Muscle of leg (tissue), 11 donors: ENCODE data around the gene LENG1. TPM values are rescaled to one million over a fixed set of nuclear protein-coding genes. Genes with fewer than 3 reads are reported as not detected.
A peak's percentile ranks its signal among the peaks of the same experiment; 100 is the strongest.

Experiments used
- DNase-seq: peaks from one replicate; pipeline ENCODE4 v3.0.0; 2013
- H3K27ac ChIP-seq: one replicate; pipeline ENCODE4 v1.5.1; 2013; ENCODE audit warnings: mild to moderate bottlenecking, low read length, control low read depth
- H3K27me3 ChIP-seq: one replicate; pipeline ENCODE4 v1.6.1; 2013; ENCODE audit warnings: low read length; ENCODE audit not compliant: control insufficient read depth, insufficient read depth
- H3K36me3 ChIP-seq: one replicate; pipeline ENCODE4 v1.6.1; 2013; ENCODE audit warnings: low read length; ENCODE audit not compliant: control insufficient read depth, insufficient read depth
- H3K4me1 ChIP-seq: one replicate; pipeline ENCODE4 v1.6.1; 2013; ENCODE audit warnings: low read length; ENCODE audit not compliant: control insufficient read depth, insufficient read depth
- H3K4me3 ChIP-seq: one replicate; pipeline ENCODE4 v1.5.1; 2013; ENCODE audit warnings: low read length, control low read depth
- H3K9me3 ChIP-seq: replicated peaks from 2 replicates; pipeline ENCODE4 v1.6.1; 2013; ENCODE audit warnings: low read depth, low read length; ENCODE audit not compliant: control insufficient read depth
- WGBS: methylation state at CpG from one replicate; pipeline ENCODE4 v1.1.5; 2013; ENCODE audit warnings: missing lambda C conversion rate; ENCODE audit not compliant: insufficient coverage; 5-methylcytosine and 5-hydroxymethylcytosine counted together
- polyA plus RNA-seq, 8 donors: library from polyadenylated mRNA; unstranded; fragments of 120-200 nt; gene quantifications; one replicate each; pipeline versions ENCODE4 v1.2.1 to v1.2.3, GENCODE V29; 2013; ENCODE audit warnings: inconsistent platforms in 1 of 8, low replicate concordance in 1 of 8; ENCODE audit not compliant: insufficient read length in 8 of 8, insufficient read depth in 1 of 8
- total RNA-seq: library from RNA; stranded (reverse); fragments of 120-200 nt; gene quantifications from one replicate; pipeline ENCODE4 v1.2.4, GENCODE V29; 2013

Gene LENG1
- total and polyA plus RNA-seq, 9 donors, result 9.0 to 11.1 (median 9.7) TPM

DNA sequence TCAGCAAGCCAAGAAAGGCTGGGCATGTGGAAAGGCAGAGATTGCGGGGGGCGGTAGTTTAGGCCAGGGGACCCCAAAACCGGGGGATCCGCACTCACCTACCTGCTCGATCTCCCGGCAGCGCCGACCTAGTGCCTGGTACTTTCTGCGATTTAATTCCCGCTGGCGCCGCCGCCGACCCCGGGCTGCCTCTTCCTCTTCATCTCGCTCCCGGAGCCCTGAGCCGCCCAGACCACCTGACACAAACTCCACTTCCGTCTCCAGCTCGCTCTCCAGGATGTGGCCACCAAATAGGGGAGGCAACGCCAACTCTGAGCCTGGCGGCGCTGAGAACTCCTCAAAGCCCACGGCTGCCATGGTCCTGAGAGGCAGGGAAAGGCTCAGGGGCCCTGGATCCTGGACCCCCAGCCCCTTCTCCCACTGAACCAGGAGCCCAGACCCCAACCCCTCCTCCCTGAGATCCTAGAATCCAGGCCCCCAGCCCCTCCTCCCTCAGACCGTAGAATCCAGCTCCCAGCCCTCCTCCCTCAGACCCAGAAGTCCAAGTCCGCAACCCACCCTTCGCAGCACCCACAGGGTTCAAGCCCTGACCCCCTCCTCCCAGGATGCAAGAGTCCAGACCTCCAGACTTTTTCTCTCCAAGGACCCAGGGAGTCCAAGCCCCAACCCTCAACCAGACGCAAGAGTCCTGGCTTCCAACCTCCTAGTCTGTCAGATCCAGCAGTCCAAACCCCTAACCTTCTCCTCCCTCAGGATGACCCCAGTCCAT, 45.0 kb downstream of the LENG1 start:
- peak; percentile 45 for DNase-seq
- peaks cover 30% of the 10 kb centered on the region for H3K36me3 ChIP-seq
- peak overlapping the region; percentile 89 for H3K4me3 ChIP-seq
- H3K27me3 ChIP-seq, result no peaks in the 10 kb centered on the region
- H3K27ac ChIP-seq, result peak overlapping the region; percentile 97
- WGBS, result 19% methylated on average over 28 of the region's 28 CpGs
- H3K9me3 ChIP-seq, result no peaks in the 10 kb centered on the region
- H3K4me1 ChIP-seq, result peaks cover 19% of the 10 kb centered on the region

DNA sequence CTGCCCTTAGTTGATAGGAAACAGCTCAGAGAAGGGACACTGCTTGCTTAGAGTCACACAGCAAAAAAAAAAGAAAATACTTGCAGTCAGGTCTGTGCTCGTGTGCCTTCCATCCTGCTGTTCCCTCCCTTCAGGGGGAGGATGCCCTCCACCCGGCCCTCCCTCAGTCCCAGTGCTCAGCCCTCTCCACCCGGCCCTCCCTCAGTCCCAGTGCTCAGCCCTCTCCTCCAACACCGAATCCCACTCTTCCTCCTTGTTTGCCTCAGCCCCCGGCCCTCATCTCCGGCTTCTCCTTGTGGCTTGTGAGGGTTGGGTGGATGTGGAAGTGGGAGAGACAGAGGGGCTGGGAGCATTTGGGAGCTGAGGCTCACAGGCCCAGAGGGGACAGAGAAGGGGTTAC, 49.9 kb downstream of the LENG1 start:
- H3K36me3 ChIP-seq, result peaks cover 60% of the 10 kb centered on the region

DNA sequence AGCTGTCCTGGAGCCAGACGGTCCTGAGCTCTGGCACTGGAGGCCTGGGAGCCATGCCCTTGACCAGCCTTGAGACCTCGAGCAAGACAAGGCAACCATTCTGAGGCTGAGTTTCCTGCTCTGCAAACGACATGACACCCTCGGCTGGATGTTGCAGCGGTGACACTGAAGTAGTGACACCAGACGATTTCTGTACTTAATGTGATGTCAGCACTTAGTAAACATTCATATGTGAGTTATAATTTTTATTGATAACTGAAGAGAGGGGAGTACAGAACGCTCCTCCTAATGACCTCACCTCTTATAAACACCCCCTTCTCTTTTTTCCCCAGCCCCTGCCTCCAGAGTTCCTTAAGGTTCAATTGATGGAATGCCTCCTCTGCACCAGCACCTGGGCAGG, 51.0 kb downstream of the LENG1 start:
- H3K36me3 ChIP-seq, result peaks cover 60% of the 10 kb centered on the region
- no peaks in the 10 kb centered on the region for H3K9me3 ChIP-seq
- no peaks in the 10 kb centered on the region for H3K27me3 ChIP-seq
- no peak overlapping the region for H3K4me3 ChIP-seq
- 71% methylated on average over 2 of the region's 7 CpGs for WGBS
- no peak overlapping the region for H3K27ac ChIP-seq
- no peak for DNase-seq
- H3K4me1 ChIP-seq, result peaks cover under 1% of the 10 kb centered on the region

More for the DNA sequence above, 49.9 kb downstream of the LENG1 start:
- no peak overlapping the region for H3K27ac ChIP-seq
- no peak for DNase-seq
- no peaks in the 10 kb centered on the region for H3K9me3 ChIP-seq
- H3K4me3 ChIP-seq, result no peak overlapping the region
- 42% methylated on average over 3 of the region's 6 CpGs for WGBS
- peaks cover 9% of the 10 kb centered on the region for H3K4me1 ChIP-seq
- no peaks in the 10 kb centered on the region for H3K27me3 ChIP-seq

DNA sequence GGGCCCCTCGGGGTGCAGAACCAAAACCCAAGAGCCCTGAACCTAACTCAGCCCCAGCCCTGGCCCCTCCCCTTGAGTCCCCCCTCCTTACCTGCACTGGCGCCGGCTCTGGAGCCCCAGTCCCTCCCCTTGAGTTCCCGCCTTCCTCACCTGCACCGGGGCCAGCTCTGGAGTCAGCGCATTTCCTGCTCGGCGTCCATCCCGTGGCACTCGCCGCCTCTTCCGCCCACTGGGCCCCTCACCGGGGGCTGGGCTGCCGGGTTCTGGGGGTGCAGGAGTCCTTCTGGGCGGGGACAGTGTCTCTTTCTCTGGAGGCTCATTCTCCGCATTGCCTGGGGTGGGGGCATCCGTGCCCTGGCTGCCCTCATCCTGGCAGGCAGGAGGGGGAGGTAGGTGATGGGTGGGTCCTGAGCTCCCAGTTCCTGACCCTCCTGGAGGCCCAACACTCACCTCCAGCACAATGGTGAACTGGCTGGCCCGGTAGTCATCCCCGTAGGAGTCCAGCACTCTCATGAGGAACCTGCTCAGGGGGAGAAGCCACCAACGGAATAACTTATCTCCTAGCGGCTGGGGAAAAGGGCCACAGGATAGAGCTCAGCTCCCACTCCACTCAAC, 51.5 kb downstream of the LENG1 start:
- H3K4me3 ChIP-seq, result no peak overlapping the region
- no peak overlapping the region for H3K27ac ChIP-seq
- H3K4me1 ChIP-seq, result peaks cover 4% of the 10 kb centered on the region
- no peaks in the 10 kb centered on the region for H3K9me3 ChIP-seq
- no peak for DNase-seq
- H3K27me3 ChIP-seq, result no peaks in the 10 kb centered on the region
- 69% methylated on average over 17 of the region's 21 CpGs for WGBS
- peaks cover 60% of the 10 kb centered on the region for H3K36me3 ChIP-seq

DNA sequence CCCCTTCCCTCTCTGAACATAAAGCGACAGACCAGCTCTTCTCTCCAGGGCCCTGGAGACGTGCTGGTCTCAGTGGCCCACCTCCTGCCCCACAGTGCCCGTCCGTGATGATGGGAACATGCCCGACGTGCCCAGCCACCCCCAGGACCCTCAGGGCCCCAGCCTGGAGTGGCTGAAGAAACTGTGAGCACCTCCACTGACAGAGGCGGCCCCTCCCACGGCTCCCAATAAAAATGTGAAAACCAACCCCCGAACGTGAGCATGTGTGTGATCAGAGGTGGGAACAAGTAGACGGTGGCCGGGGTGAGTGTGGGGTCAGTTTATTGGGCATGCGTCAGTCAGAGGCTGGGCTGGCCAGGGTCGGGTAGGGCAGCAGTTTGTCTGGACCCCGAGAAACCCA, 52.8 kb downstream of the LENG1 start:
- Histone ChIP-seq H3K4me1 (peaks cover 7% of the 10 kb centered on the region), H3K27ac (no peak overlapping the region), H3K27me3 (no peaks in the 10 kb centered on the region), H3K9me3 (no peaks in the 10 kb centered on the region), H3K4me3 (no peak overlapping the region), H3K36me3 (peaks cover 60% of the 10 kb centered on the region)
- 71% methylated on average over 11 of the region's 15 CpGs for WGBS
- no peak for DNase-seq

DNA sequence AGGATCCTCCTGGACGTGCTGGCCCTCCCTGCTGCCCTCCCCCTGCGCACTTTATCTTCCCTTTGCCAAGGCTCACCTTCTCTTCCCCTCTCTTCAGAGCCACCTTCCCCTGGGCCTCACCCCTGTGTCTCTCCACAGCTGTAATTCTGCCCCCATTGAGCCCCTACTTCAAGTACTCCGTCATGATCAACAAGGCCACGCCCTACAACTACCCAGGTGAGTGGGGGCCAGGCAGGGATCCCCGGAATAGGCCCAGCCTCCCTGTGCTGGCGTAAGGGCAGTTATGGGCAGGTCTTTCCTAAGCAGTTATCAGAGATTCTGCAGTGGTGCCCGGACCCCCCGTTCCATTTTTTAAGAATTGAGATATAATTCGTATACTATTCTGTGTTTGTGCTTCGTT, 53.7 kb downstream of the LENG1 start:
- DNase-seq, result no peak
- Histone ChIP-seq H3K27ac (no peak overlapping the region), H3K27me3 (no peaks in the 10 kb centered on the region), H3K9me3 (no peaks in the 10 kb centered on the region), H3K36me3 (peaks cover 57% of the 10 kb centered on the region), H3K4me3 (no peak overlapping the region), H3K4me1 (peaks cover 7% of the 10 kb centered on the region)
- WGBS, result 89% methylated on average over 6 of the region's 10 CpGs

Other genes starting within 250 kb of the LENG1 start
- 0.09 TPM for gene CACNG8, start 196.8 kb downstream of the LENG1 start, total RNA-seq
- 1 to 10 TPM in 2 of 8 donors, under 1 TPM in 6; 0.29 to 1.1 (median 0.65) TPM for gene CACNG8, start 196.8 kb downstream of the LENG1 start, polyA plus RNA-seq
- 21.5 TPM for gene CACNG6, start 168.1 kb downstream of the LENG1 start, total RNA-seq
- gene CACNG6, start 168.1 kb downstream of the LENG1 start, polyA plus RNA-seq, result 10 to 100 TPM; 25.7 to 47.8 (median 33.0) TPM
- not detected for gene VSTM1, start 95.8 kb downstream of the LENG1 start, total RNA-seq
- gene VSTM1, start 95.8 kb downstream of the LENG1 start, polyA plus RNA-seq, result under 1 TPM in 6 of 8 donors, not detected in 2; 0.19 to 0.53 (median 0.25) TPM
- not detected for gene TARM1, start 78.4 kb downstream of the LENG1 start, total RNA-seq
- gene TARM1, start 78.4 kb downstream of the LENG1 start, polyA plus RNA-seq, result under 1 TPM in 3 of 8 donors, not detected in 5; 0.14 to 0.27 (median 0.27) TPM
- 0.09 TPM for gene OSCAR, start 58.9 kb downstream of the LENG1 start, total RNA-seq
- gene OSCAR, start 58.9 kb downstream of the LENG1 start, polyA plus RNA-seq, result under 1 TPM; 0.31 to 0.74 (median 0.47) TPM
- 167 TPM for gene NDUFA3, start 56.9 kb downstream of the LENG1 start, total RNA-seq
- gene NDUFA3, start 56.9 kb downstream of the LENG1 start, polyA plus RNA-seq, result 100 to 1,000 TPM in 6 of 8 donors, 10 to 100 TPM in 2; 89.3 to 124 (median 105) TPM
- gene TFPT, start 44.1 kb downstream of the LENG1 start, total RNA-seq, result 16.6 TPM
- 10 to 100 TPM; 15.1 to 18.4 (median 17.1) TPM for gene TFPT, start 44.1 kb downstream of the LENG1 start, polyA plus RNA-seq
- 38.7 TPM for gene PRPF31, start 44.0 kb downstream of the LENG1 start, total RNA-seq
- gene PRPF31, start 44.0 kb downstream of the LENG1 start, polyA plus RNA-seq, result 10 to 100 TPM; 43.2 to 55.5 (median 52.8) TPM
- 8.3 TPM for gene CNOT3, start 22.0 kb downstream of the LENG1 start, total RNA-seq
- 10 to 100 TPM; 26.9 to 51.1 (median 37.5) TPM for gene CNOT3, start 22.0 kb downstream of the LENG1 start, polyA plus RNA-seq
- 1.5 TPM for gene TMC4, start 13.4 kb upstream of the LENG1 start, total RNA-seq
- 1 to 10 TPM; 1.9 to 8.0 (median 4.1) TPM for gene TMC4, start 13.4 kb upstream of the LENG1 start, polyA plus RNA-seq
- gene MBOAT7, start 29.9 kb upstream of the LENG1 start, total RNA-seq, result 11.1 TPM
- gene MBOAT7, start 29.9 kb upstream of the LENG1 start, polyA plus RNA-seq, result 10 to 100 TPM; 20.1 to 38.3 (median 28.5) TPM
- 25.8 TPM for gene TSEN34, start 31.6 kb upstream of the LENG1 start, total RNA-seq
- gene TSEN34, start 31.6 kb upstream of the LENG1 start, polyA plus RNA-seq, result 10 to 100 TPM; 28.0 to 42.8 (median 36.3) TPM
- 2,526 TPM for gene RPS9, start 41.1 kb upstream of the LENG1 start, total RNA-seq
- 1,000 to 10,000 TPM; 2,473 to 2,976 (median 2,757) TPM for gene RPS9, start 41.1 kb upstream of the LENG1 start, polyA plus RNA-seq
- 1.4 TPM for gene LILRB3, start 63.3 kb upstream of the LENG1 start, total RNA-seq
- 1 to 10 TPM; 1.6 to 4.2 (median 2.9) TPM for gene LILRB3, start 63.3 kb upstream of the LENG1 start, polyA plus RNA-seq
- gene LILRA6, start 83.1 kb upstream of the LENG1 start, total RNA-seq, result 0.71 TPM
- 1 to 10 TPM; 1.0 to 2.6 (median 1.8) TPM for gene LILRA6, start 83.1 kb upstream of the LENG1 start, polyA plus RNA-seq
- gene LILRB5, start 97.6 kb upstream of the LENG1 start, total RNA-seq, result 5.5 TPM
- gene LILRB5, start 97.6 kb upstream of the LENG1 start, polyA plus RNA-seq, result 10 to 100 TPM in 2 of 8 donors, 1 to 10 TPM in 6; 6.1 to 11.8 (median 8.2) TPM
- gene LILRB2, start 121.4 kb upstream of the LENG1 start, total RNA-seq, result 0.53 TPM
- gene LILRB2, start 121.4 kb upstream of the LENG1 start, polyA plus RNA-seq, result 1 to 10 TPM; 1.4 to 2.9 (median 2.2) TPM
- gene LILRA5, start 153.4 kb upstream of the LENG1 start, total RNA-seq, result 0.22 TPM
- gene LILRA5, start 153.4 kb upstream of the LENG1 start, polyA plus RNA-seq, result 1 to 10 TPM in 2 of 8 donors, under 1 TPM in 6; 0.17 to 1.5 (median 0.61) TPM
- not detected for gene LILRA4, start 179.4 kb upstream of the LENG1 start, total RNA-seq
- gene LILRA4, start 179.4 kb upstream of the LENG1 start, polyA plus RNA-seq, result under 1 TPM in 1 of 8 donors, not detected in 7; 0.48 TPM
- gene LAIR1, start 205.2 kb upstream of the LENG1 start, total RNA-seq, result 5.3 TPM
- gene LAIR1, start 205.2 kb upstream of the LENG1 start, polyA plus RNA-seq, result 10 to 100 TPM in 1 of 8 donors, 1 to 10 TPM in 7; 6.8 to 11.8 (median 7.4) TPM